ENCODE data around the gene HCRTR1.

- TF ChIP-seq CTCF (IDR thresholded peaks at IDR 0.05) (no peak), POLR2A (IDR thresholded peaks at IDR 0.05) (no peak)
Observed at GRCh38 chr1:31665234-31665878, 47.9 kb downstream of the HCRTR1 start.

Measured in body of pancreas (tissue), 4 donors.